NB4 (cell line): ENCODE measurements around the gene RNF157.

Experiments
- MYC ChIP-seq: IDR thresholded peaks from 2 replicates; pipeline ENCODE4 v1.6.1; 2011; ENCODE audit warnings: low read depth, low read length
- POLR2A ChIP-seq: IDR thresholded peaks from 2 replicates; pipeline ENCODE4 v1.6.1; 2011; ENCODE audit warnings: mild to moderate bottlenecking; ENCODE audit not compliant: insufficient read length; ENCODE audit errors: extremely low read depth
- TF ChIP-seq, protein P1 (sequence below): IDR thresholded peaks from one replicate; pipeline ENCODE4 v1.5.1; 2012; ENCODE audit warnings: low read depth, low read length

DNA sequence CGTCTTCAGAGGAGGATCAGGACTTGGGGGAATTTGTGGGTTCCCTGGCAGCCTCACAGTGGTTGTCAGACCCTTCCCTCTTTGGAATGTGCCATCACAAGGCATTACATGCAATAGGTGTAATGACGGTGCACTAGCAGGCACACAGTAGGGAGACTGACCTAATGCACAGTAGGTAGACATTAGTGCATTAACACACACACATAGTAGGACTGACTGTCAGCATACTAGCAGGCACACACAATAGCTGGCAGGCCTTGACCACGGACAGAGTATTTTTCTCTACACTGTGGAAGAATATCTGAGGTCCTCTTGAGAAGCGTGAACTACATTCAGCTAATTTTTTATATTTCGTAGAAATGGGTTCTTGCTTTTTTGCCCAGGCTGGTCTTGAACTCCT is 14.0 kb upstream of the RNF157 start:
- TF ChIP-seq MYC = no peak
- TF ChIP-seq POLR2A = no peak
- TF ChIP-seq, protein P1, sequence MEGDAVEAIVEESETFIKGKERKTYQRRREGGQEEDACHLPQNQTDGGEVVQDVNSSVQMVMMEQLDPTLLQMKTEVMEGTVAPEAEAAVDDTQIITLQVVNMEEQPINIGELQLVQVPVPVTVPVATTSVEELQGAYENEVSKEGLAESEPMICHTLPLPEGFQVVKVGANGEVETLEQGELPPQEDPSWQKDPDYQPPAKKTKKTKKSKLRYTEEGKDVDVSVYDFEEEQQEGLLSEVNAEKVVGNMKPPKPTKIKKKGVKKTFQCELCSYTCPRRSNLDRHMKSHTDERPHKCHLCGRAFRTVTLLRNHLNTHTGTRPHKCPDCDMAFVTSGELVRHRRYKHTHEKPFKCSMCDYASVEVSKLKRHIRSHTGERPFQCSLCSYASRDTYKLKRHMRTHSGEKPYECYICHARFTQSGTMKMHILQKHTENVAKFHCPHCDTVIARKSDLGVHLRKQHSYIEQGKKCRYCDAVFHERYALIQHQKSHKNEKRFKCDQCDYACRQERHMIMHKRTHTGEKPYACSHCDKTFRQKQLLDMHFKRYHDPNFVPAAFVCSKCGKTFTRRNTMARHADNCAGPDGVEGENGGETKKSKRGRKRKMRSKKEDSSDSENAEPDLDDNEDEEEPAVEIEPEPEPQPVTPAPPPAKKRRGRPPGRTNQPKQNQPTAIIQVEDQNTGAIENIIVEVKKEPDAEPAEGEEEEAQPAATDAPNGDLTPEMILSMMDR = no peak
